GM12864 (cell line): ENCODE data around the gene RAB7A.

Source experiments
- DNase-seq: peaks from one replicate; pipeline ENCODE4 v3.0.0-alpha.2; 2011; ENCODE audit warnings: low read depth
- H3K4me3 ChIP-seq: 2 replicates; pipeline ENCODE4 v1.5.1; 2011; ENCODE audit warnings: mild to moderate bottlenecking, low read depth, low read length, control low read depth
- CTCF ChIP-seq: IDR thresholded peaks from 2 replicates; pipeline ENCODE4 v1.5.1; 2011; ENCODE audit warnings: low read depth, mild to moderate bottlenecking, moderate library complexity, low read length, control low read depth, inconsistent platforms; ENCODE audit errors: missing control alignments

The RAB7A gene

GRCh38 chr3:128787256-128788253 lies 61.6 kb downstream of the RAB7A start:
- no peak overlapping the region for H3K4me3 ChIP-seq
- TF ChIP-seq CTCF: peak; percentile 71
- DNase-seq: peak; percentile 40

- no peak for TF ChIP-seq CTCF
- no peak overlapping the region; the same call in 1 of the 2 replicates for H3K4me3 ChIP-seq
- DNase-seq: no peak
Measured at GRCh38 chr3:128788268-128788869, 62.4 kb downstream of the RAB7A start.

GRCh38 chr3:128794067-128794768 lies 68.2 kb downstream of the RAB7A start:
- no peak for DNase-seq
- no peak overlapping the region for H3K4me3 ChIP-seq
- TF ChIP-seq CTCF: no peak

- peak; percentile 77 for TF ChIP-seq CTCF
- no peak overlapping the region for H3K4me3 ChIP-seq
- no peak for DNase-seq
Measured at GRCh38 chr3:128794770-128795649, 69.0 kb downstream of the RAB7A start.

- no peak overlapping the region for H3K4me3 ChIP-seq
- no peak for DNase-seq
- no peak for TF ChIP-seq CTCF
Measured at GRCh38 chr3:128799653-128800052, 73.7 kb downstream of the RAB7A start.
